Measurements from ENCODE around the gene CERS3. TPM values are rescaled to one million over a fixed set of nuclear protein-coding genes. Genes with fewer than 3 reads are reported as not detected.

CERS3 gene
- total RNA-seq = not detected
- long read RNA-seq = 0 reads

GRCh38 chr15:100528833-100529428 lies at the start of gene CERS3:
CERS3 (minus strand) TSS chr15:100528950; CDS start chr15:100501849, 27,101 bp downstream.
- intact Hi-C loops (cut with DNase I) = no loop called here
- DNase-seq (ENCODE audit: missing footprints) = no peak
- no peak for ATAC-seq

GRCh38 chr15:100573526-100573925 lies 44.8 kb upstream of the CERS3 start:
- ATAC-seq = no peak
- intact Hi-C loops (cut with DNase I) = loop anchor here (2.0 to 10.0 kb wide), 2 partner anchors 223 to 639 kb away; no protein-coding TSS in a partner anchor
- DNase-seq (ENCODE audit: missing footprints) = no peak

DNA sequence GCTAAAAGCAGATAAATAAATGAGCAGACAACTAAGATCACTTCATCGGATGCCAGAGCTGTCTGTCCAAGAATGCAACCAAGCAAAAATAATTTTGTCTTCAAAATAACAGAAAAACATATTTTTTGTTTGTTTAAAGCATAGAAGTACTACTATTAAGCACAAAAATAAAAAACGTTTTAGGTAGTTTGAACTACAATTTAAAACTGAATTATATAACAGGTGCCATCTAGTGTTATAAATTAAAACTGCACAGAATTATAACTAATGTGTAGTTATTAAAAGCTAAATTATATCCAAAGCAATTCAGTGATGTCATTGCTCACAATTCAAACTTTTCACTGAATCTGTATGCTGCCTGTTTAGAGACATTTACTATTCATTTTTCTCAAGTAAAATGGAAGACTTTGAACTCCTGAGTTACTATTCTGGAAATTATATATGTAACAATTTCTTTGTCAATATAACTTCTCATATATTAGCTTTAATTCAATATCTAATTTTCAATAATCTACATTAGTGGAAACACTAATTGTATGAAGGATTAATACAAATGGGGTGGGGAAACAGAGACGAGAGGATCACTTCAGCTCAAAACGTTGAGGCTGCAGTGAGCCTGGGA lies 43.7 kb upstream of the CERS3 start:
- DNase-seq (ENCODE audit: missing footprints) = no peak
- intact Hi-C loops (cut with DNase I) = loop anchor here (2.0 to 10.0 kb wide), 2 partner anchors 222 to 638 kb away; no protein-coding TSS in a partner anchor
- no peak for ATAC-seq

DNA sequence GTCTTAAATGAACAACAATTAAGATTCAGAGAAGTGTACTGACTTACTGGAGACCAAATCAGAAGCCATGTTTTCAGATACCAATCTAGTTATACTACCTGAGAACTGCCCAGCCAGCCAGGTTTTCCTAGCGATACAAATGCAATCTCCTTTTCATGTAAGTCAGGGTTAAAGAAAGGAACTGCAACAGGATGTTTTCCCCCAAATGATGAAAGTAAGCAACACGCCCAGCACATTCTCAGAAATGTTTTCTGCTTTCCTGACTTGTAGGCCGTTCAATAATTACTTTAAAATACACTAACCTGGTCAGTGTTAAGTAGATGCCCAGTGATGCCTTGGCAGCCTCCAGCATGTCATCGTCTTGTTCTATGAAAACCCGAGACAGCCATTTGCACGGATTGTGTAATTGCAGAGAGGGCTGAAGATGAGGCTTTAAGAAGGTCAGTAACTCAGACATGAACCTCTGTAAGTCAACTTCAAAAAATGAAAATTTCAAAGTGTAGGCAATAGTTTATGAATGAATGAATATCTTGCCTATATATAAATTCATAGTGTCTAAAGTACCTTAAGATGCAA lies 42.9 kb upstream of the CERS3 start:
- DNase-seq (ENCODE audit: missing footprints) (no peak), ATAC-seq (no peak)
- intact Hi-C loops (cut with DNase I) = loop anchor here (2.0 to 10.0 kb wide), 2 partner anchors 221 to 637 kb away; no protein-coding TSS in a partner anchor

GRCh38 chr15:100570735-100571313 lies 42.1 kb upstream of the CERS3 start:
- intact Hi-C loops (cut with DNase I) = loop anchor here (10.0 kb wide), 1 partner anchor 636 kb away; no protein-coding TSS in a partner anchor
- no peak for DNase-seq (ENCODE audit: missing footprints)
- no peak for ATAC-seq

- no peak for DNase-seq (ENCODE audit: missing footprints)
- intact Hi-C loops (cut with DNase I) = loop anchor here (10.0 kb wide), 1 partner anchor 635 kb away; no protein-coding TSS in a partner anchor
- ATAC-seq = no peak
Observed at GRCh38 chr15:100570275-100570674, 41.5 kb upstream of the CERS3 start.

GRCh38 chr15:100569391-100569790 lies 40.6 kb upstream of the CERS3 start:
- intact Hi-C loops (cut with DNase I) = no loop called here
- DNase-seq (ENCODE audit: missing footprints) = no peak
- ATAC-seq = no peak

DNA sequence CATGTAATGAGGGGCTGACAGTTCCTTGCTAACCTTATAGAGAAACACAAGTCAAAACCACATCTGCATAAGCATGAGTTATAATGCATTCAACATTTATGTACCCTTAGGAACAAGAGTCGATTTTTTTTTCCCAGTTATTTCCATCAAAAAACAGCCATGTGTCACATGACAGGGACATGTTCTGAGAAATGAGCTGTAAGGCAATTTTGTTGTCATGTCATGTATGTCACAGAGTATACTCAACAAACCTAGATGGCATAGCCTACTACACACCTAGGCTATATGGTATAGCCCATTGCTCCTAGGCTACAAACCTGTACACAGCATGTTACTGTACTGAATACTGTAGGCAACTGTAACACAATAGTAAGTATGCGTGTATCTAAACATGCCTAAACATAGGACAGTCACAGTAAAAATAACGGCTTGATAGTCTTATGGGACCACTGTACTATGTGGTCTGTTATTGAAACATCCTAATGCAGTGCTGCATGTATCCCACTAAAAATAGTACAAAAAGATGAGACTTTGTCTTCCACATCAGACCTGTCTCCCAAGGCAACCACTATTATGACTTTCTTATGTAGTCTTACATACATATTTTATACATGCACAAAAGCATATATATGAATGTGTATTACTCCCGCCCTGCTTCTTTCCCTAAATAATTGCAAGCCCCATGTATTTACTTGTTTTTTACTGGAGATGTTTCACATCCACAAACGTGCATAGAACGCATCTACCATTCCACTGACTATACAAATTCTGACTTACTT lies 38.3 kb upstream of the CERS3 start:
- intact Hi-C loops (cut with DNase I) = no loop called here
- no peak for DNase-seq (ENCODE audit: missing footprints)
- no peak for ATAC-seq

DNA sequence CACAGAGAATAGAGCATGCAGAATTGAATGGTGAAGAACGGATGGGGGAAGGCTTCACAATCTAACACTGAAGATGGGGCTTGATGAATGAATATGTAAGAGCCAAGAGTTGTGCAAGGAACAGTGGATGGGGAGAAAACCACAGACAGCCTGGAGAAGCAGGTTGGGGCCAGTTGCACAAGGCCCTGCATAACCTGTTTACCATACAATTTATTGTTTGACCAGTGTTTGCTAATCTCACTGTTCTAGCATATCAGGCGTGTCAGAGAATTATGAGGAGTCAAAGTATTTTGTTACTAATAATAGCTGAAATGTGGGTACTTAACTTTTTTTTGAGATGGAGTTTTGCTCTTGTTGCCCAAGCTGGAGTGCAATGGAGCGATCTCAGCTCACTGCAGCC lies 36.8 kb upstream of the CERS3 start:
- intact Hi-C loops (cut with DNase I) = no loop called here
- DNase-seq (ENCODE audit: missing footprints) (no peak), ATAC-seq (no peak)

DNA sequence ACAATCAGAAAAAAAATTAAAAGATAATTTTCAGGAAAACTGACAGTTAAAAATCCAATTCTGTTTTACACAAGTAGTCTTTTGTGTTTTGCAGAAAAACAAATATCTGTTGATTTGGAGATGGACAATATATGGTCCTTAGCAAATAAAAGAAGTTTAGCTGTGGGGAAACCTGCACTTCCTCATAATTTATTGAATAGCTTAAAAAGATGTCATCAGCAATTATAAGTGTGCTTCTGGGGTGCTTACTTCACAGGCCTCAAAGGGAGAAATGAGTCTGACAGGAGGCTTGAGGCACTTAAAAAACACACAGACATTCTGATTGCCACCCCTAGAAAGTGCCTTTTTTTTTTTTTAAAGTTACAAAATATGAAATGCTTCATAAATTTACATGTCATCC lies 31.6 kb upstream of the CERS3 start:
- no peak for ATAC-seq
- intact Hi-C loops (cut with DNase I) = no loop called here
- DNase-seq (ENCODE audit: missing footprints) = no peak

DNA sequence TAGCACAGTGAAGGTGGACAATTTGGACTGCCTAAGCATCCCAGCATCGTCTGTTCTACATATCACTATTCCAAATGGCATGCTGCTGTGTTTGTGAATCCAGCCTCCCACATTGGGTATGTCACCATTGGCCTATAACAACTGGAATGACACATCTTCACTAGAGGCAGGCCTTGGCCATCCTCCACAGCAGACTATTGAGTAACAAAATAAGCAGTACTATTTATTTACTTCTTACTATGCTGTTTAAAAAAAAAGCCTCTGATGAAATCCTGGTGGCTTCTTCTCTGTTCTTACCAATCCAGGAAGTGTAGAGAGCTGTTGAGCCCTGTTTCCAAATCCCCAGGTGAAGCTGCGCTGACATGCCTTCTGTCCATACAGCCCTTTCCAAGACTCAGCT lies 30.6 kb upstream of the CERS3 start:
- no peak for DNase-seq (ENCODE audit: missing footprints)
- intact Hi-C loops (cut with DNase I) = no loop called here

DNA sequence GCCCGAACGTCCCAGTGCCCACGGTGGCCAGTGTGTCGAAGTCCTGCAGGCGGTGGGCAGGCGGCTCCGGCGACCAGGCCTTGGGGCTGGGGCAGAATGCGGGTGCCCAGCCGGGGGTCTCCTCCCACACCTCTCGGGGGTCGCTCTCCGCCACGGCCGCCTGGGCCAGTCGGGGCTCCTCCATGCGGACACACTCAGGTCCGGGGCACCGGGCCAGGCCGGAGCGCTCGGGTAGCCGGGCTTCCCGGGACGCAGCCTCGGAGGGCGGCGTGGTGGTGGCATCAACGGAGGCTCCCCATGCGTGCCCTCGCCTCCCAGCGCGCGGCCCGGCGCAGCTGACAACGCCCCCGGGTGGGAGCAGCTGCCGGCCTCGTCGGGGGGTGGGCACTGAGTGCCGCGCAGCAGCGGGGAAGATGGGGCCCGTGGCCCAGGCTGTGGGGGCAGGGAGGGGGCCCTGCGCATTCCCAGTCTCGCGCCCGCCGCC lies 30.1 kb upstream of the CERS3 start:
- ATAC-seq (no peak), DNase-seq (ENCODE audit: missing footprints) (no peak)
- intact Hi-C loops (cut with DNase I) = no loop called here

More for the DNA sequence above, 30.6 kb upstream of the CERS3 start:
- peak; percentile 70 for ATAC-seq

DNA sequence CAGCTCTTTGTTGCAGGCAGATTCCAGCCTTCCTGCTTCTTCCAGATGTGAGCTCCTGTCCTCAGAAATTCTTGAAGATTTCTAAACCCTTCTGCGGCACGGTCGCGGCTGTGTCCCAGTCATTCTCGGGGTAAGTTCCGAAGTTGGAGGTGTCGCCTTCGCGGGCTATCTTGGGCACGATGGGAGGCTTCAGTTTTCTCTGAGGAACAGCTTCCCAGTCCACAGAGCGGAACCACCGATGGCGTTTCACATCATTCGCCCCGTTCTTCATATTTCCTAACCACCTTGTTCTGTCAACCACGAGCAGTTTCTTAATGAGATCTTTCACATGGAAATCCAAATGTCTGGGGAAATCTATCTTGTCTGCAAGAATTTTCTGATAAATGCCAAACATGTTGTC lies 24.7 kb upstream of the CERS3 start:
- ATAC-seq (no peak), DNase-seq (ENCODE audit: missing footprints) (no peak)
- intact Hi-C loops (cut with DNase I) = no loop called here

DNA sequence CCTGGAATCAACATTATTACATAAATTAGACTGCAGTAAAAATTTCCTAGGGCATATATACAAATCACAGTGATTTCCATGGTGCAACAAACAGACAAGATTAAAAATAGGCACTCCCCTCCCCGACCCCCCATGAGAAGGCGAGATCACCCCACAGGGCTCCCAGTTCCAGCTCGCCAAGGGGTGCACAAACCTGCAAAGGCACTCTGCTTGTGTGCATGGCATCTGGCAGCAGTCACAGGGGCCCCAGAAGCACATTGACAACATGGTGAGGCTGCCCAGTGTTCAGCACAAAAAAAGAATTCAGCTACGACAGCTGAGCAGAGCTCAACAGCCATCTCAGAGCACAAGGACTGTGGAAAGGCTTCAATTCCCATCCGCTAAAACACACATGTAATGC lies 19.2 kb upstream of the CERS3 start:
- no peak for ATAC-seq
- intact Hi-C loops (cut with DNase I) = no loop called here
- DNase-seq (ENCODE audit: missing footprints) = no peak

DNA sequence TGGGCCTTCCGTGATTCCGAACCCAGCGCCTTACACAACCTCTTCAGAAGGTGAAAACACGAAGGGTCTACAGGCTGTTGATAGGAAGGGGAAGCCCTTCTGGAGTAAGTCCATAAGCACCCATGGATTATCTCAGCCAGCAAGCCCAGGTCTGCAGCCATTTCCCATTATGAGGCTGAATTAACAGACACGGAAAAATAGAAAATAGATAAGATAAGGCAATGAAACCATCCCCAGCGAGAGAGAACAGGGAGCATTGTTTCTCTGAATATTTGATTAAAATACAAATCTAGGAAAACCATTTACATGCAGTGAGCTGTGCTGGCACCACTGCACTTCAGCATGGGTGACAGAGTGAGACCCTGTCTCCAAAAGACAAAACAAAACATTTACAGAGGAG lies 16.2 kb upstream of the CERS3 start:
- no peak for ATAC-seq
- no peak for DNase-seq (ENCODE audit: missing footprints)
- intact Hi-C loops (cut with DNase I) = no loop called here

DNA sequence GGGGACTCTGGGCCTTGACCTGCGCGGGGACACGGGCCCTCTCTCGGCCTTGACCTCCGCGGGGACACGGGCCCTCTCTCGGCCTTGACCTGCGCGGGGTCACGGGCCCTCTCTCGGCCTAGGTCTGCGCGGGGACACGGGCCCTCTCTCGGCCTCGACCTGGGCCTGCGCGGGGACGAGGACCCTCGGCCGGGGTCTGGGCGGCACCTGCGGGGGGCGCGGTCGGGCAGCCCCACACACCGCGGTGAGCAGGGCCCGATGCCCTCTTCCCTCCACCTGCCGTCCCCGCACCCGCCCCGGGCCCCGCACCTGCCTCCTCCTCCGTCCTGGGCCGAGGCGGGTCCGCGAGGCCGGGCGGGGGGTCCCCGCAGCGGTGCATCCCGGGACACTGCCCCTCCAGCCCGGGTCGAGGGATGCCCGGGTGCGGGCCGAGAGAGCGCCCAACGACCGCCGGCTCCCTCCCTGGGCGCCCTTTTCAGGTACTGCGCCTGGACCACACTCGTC lies 15.6 kb upstream of the CERS3 start:
- ATAC-seq = no peak
- DNase-seq (ENCODE audit: missing footprints) = no peak
- intact Hi-C loops (cut with DNase I) = no loop called here

GRCh38 chr15:100542290-100542689 lies 13.5 kb upstream of the CERS3 start:
- DNase-seq (ENCODE audit: missing footprints) (no peak), ATAC-seq (no peak)
- intact Hi-C loops (cut with DNase I) = no loop called here

DNA sequence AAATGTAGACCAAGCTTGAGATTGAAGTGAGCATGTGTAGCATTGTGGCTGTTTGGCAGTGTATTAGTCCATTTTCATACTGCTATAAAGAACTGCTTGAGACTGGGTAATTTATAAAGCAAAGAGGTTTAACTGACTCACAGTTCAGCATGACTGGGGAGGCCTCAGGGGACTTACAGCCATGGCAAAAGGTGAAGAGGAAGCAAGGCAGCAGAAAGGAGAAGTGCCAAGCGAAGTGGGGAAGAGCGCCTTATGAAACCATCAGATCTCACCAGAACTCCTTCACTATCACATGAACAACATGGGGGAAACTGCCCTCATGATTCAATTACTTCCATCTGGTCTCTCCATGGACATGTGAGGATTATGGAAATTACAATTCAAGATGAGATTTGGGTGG lies 8.6 kb upstream of the CERS3 start:
- DNase-seq (ENCODE audit: missing footprints) = no peak
- ATAC-seq = no peak
- intact Hi-C loops (cut with DNase I) = no loop called here

DNA sequence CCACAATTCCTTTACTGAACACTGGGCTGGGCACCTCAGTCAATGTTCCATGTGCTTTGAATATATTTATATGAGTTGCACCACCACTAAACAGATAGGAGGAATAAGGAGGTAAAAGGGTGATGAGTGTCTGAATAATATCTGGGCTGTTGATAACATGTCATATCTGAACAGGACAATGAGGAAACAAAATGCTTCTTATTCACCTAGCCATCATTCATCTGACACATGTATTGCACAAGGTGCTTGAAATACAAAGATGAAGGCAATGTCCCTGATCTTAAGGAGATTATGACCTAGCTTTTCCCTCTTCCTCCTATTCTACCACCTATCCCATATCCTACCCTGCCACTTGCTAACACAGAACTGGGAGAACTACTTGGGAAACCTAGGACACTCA lies 8.0 kb upstream of the CERS3 start:
- DNase-seq (ENCODE audit: missing footprints) (no peak), ATAC-seq (no peak)
- intact Hi-C loops (cut with DNase I) = no loop called here
